ENCODE data around the gene ZBTB25.

The ZBTB25 gene

DNA sequence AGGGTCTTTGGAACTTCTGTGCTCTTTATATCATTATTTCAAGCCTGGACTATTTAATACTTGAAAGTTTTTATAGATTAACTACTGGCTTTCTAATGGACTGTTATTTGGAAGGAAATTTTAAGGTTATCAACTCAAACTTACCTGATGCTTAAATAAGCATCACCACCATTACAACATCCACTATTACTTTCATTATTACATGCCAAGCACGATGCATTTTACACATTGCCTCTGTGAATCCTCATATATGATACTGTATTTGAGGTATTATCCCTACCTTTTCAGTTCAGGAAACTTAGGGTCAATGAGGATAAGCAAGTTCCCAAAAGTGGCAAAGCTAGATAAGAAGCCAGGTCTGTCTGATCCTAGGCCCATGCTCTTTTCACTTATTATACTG is 13.3 kb upstream of the ZBTB25 start:
- FAIRE-seq = peak; percentile 97
- no peak for DNase-seq (ENCODE audit: insufficient read length, low spot score)

DNA sequence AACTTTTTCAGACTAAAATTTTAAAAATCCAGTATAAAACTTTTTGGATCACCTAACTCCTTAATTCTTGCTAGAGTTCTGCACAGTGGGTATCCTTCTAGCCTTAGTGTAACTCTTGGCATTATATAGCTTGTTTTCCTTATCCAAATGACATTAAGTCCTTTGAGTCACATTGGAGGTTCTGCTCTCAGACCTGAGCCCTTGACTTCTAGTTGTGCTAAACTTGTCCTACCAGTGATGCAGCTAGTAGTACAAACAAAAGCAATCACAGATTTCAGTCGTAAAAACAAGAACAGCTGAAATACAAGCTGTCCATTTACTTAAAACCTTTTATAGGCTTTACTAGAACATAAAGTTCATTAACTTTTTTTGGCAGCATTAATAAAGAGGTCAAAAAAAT is 11.4 kb upstream of the ZBTB25 start:
- no peak for DNase-seq (ENCODE audit: insufficient read length, low spot score)
- peak; percentile 86 for FAIRE-seq

DNA sequence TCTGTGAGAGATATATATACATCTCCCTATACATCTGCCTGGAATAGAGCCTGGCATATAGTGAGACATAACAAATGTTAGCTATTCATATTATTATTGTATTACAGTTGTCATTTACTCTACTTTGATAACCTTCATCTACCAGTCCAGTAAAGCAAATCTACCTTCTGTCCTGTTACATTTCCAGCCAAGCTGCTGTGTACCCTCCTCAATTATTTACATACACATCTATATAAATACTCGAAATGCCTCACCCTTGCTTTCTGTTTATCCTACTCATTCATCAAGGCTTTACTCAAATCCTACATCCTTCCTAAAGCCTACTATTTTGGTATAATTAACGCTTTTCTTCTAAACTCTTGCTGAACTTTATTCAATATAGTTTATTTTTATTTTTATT is 9.6 kb upstream of the ZBTB25 start:
- no peak for FAIRE-seq
- no peak for DNase-seq (ENCODE audit: insufficient read length, low spot score)

DNA sequence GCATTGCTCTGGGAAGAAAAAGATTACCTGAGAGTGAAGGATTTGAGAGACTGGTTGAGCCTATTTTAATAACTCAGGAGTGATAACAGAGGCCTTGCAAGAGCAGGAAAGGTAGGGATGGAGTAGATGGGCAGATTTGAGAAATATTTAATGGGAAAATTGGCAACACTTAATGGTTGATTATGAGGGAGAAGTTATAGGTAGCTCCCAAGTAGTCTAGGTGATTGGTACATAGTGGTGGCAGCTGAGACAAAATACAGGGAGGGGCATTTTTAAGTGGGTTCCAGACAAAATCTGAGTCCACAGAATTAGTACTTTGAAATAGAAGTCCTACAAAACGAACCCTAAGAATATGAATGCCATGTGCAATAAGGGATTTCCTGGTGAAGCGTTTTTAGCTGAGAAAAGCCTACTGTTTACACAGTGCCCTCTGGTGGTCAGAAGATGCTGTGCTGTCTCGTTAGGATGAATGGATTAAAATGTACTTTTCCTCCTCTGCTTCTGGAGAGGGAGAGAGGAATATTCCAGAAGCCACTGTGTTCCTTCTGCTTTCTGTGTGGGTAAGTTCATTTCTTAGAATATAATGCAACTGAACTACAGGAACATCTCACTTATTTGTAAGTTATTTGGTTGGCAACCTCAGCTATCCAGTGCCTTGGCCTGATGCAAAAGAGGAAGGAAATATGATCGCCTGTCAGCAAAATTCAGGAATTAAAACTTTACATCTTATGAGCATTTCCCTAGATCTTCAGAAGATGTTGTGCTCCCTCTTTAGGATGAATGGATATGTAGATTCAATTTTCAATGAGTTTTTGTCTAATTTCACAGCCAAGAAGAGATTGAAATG is 7.4 kb upstream of the ZBTB25 start:
- peak; percentile 99 for FAIRE-seq

DNA sequence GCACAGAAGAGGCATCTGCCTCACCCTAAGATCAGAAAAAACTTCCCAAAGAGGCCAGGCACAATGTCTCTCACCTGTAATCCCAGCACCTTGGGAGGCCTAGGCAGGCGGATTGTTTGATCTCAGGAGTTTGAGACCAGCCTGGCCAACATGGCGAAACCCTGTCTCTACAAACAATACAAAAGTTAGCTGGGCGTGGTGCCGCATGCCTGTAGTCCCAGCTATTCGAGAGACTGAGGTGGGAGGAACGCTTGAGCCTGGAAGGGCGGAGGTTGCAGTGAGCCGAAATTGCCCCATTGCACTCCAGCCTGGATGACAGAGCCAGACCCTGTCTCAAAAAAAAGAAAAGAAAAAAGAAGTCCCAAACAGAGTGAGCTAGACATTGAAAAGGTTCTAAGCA is 5.4 kb upstream of the ZBTB25 start:
- DNase-seq (ENCODE audit: insufficient read length, low spot score) = no peak
- no peak for FAIRE-seq

More for the DNA sequence above, 7.4 kb upstream of the ZBTB25 start:
- DNase-seq (ENCODE audit: insufficient read length, low spot score) = peak; percentile 90

DNA sequence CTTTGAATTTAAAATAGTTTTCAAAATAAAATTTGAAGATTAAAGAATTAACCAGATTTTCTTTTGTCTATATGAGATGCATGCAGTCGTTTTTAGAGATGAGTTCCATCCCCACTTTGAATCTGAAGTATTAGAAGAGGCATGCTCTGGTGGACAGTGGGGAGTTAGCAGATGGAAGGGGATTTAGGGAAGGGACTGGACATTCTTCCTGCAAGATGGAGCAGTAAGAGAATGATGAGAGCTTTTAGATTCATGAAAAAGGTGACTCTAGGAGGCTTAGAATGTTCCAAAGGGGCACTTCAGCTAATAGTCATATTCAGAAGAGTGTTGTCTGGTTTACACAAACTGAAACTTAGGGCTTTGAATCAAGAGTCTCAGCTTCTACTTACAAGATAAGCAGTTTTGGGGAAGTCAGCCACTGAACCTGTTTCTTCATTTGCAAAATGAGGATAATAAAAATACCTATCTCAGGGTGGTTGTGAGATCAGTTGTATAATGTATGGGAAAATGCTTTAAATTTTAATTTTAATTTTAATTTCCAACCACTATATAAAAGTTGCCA is 4.7 kb upstream of the ZBTB25 start:
- FAIRE-seq (peak; percentile 80), DNase-seq (ENCODE audit: insufficient read length, low spot score) (no peak)

DNA sequence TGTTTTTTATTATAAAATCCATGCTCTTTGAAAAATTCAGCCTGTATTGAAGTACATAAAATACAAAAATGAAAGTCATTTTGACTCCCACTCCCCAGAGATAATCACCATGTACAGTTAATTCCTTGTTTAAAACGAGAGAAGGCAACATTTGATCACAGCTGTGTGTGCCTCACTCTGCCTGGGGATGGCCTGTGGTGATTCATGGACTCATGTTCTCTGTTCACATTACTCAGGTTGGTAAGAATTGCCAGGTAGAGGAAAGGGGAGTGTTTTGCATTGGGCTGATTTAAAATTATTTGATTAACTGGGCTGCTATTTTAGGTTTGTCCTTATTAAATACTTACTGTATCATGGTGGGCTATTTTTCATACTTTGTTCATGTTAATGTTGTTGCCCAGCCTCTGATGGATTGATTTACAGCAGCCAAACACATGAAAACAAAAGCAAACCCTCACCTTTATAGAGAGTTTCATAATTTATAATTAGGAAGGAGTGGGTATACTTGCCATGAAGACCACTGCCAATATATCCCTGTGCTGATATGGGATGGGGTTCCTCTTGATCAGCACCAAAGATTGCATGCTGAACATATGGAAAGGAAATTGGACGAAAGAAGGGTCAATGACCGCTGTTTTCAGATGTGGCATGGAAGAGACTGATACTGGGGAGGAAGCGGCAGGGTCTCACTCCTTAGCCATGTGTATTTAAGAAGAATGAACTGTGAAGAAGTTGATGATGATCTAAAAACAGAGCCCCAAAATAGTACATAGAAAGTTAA is 3.9 kb upstream of the ZBTB25 start:
- peak; percentile 57 for DNase-seq (ENCODE audit: insufficient read length, low spot score)
- FAIRE-seq = peak; percentile 93

DNA sequence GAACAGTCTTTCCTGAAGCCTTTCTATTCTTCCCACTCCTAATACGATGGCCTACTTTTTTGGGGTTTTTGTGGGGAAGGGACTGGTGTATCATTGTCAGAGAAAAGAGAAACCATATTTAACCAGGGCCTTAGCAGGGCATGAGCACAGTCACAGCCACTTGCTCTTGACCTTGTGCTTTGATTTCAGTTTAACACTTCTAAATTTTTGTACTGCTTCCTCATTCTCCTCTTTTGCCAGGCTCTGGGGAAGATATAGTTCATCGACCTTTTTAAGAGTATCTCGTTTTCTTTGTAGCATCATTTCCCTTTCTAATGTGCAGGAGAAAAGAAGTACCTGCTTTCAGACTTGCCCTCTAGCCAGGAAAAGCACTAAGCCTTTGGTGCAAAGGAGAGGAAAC is 3.1 kb upstream of the ZBTB25 start:
- no peak for DNase-seq (ENCODE audit: insufficient read length, low spot score)
- FAIRE-seq = no peak

DNA sequence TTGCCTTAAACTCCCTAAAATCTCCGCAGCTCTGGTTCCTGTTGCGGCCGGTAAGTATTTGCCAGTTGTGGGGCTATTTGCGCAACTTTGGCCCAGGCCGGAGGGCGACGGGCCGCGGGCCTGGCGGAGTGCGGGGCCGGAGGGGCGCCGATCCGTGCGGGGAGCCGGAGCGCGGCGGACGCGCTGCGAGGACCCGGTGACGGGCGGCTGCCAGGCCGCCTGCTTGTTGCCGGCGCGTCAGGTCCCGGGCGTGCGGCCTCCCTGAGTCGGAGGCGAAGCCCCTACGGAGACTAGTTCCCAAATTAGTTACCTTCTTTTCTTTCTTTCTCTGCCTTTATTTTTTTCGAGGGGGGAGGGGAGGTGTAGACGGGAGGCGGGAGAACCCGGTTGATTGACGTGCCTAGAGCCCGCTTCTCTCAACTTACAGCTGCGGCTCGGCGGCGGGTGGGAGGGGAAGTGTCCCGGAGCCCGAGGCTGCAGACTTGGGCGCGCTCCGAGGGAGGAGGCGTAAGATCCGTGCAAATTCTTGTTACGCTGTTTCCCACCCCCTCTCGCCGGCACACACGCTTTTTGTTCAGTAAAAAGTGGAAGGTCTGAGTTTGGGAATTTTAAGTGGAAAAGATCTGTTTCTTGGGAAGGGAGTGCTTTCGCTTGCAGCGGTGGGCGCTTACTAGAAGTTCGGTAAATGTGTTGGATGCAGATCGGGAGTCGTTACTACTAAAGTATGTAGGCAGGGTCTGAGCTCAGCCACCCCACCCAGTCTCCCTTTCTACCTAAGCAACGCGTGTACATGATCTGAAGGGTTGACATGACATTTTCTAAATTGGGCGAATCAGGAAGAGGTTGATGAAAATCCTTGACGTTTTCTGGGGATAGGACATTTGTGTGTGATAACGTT is 1.5 kb upstream of the ZBTB25 start:
- FAIRE-seq (no peak), DNase-seq (ENCODE audit: insufficient read length, low spot score) (peak; percentile 99)

DNA sequence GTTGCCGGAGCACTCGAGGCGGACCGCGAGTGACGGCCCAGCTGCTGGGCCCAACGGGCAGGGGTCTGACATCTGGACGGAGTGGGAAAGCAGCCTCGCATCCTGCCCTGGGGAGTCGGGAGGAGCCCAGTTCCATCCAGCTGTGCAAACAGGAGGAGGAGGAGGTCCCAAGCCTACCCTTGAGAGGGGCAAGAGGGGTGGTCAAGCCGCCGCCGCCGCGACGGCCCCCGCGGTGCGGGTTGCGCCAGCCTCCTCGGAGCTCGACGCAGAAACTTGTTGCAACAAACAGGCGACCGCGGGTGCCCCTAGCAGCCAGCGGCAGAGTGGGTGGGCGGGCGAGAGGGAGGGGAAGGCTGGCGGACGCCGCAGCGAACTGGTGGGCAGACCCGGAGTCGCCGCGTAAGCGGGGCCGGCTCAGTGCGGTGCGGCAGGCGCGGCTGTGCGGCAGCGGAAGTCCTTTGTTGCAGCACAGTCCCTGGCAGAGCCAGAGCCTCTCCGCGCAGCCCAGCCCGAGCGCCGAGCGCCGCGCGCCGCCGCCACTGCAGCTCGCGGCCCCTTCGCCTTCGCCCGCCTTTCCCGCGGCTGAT is 765 bp upstream of the ZBTB25 start, which contains the start of gene ZBTB1:
TSS of gene ZBTB1 (plus strand) at position 461 of the 587 bp plus-strand sequence. CDS start 16,735 bp downstream, outside the sequence.
- FAIRE-seq = no peak
- DNase-seq (ENCODE audit: insufficient read length, low spot score) = peak; percentile 87

DNA sequence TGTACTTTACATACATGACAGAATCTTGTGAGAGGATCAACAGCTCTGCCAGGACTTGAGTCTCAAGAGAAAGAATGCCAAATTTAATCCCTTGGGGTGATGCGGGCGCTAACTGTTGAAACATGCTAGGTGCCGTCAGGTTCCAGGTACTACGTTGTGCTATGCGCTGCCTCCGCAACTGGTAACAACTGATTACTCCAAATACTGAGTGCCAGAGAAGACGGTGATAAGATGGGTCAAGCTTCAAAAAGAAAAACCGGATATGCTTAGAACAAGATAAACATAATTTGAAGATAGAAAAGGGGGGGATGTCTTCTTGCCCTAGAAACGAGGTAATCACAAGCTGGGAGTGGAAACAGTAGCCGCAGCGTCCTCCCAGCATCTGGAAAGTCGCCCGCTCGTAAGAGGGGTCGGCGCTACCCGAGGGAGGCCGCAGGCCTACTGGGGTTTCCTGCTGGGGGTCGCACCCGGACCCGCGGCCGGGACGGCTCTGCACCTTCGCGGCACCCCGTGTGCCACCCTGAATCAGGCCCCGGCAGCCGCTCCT is 678 bp downstream of the ZBTB25 start:
- FAIRE-seq (no peak), DNase-seq (ENCODE audit: insufficient read length, low spot score) (no peak)

DNA sequence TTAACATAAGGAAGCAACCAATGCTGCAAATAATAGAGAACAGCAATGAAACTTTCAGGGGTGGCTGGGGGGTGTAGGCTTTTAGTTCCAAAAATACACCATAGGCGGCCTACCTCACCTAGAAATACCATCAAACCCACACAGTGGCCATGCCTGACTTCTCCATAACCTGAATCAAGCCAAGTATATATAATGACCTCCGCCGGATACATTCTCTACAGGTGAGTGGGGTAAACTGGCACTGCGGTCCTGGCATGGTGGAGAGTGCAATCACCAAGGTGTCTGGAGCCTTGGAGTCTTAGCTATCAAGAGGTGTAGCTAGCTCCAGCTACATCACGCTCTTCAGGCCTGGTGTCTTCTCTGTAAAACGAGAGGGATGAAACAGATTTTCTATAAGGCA is 1.2 kb downstream of the ZBTB25 start:
- DNase-seq (ENCODE audit: insufficient read length, low spot score) (no peak), FAIRE-seq (no peak)

DNA sequence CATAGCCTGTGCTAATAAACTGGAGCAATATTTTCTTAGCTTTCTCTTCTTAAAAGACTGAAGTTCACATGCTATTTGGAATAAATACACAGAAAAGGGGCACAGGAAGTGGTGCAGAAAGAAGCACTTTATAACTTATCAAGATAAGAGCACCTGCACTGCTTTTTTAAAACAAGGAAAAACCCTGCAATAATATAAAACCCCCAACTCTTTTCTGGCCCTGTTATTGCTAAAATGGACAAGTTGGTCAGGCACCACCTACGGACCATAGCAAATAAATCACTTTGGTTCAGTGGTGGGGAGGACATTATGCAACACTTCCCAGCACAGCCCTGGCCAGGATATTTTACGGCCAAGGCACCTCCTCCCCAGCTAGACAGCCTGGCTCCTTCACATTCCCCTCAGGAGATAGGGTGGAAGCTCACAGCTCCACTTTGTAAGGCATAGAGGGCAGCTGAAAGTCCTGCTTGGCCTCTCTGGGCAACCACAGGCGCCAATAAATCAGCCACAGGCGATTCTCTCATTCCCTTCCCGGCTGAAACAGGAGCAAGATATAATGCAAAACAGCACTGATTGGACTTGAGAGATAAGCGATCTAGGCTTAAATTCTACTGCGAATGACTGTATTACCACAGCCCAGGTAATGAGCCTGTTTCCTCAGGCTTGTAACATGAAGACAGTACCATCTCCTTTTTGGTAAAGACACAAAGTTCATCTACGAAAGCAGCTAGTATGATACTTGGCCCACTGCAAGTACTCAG is 2.0 kb downstream of the ZBTB25 start:
- FAIRE-seq (peak; percentile 99), DNase-seq (ENCODE audit: insufficient read length, low spot score) (peak; percentile 94)

DNA sequence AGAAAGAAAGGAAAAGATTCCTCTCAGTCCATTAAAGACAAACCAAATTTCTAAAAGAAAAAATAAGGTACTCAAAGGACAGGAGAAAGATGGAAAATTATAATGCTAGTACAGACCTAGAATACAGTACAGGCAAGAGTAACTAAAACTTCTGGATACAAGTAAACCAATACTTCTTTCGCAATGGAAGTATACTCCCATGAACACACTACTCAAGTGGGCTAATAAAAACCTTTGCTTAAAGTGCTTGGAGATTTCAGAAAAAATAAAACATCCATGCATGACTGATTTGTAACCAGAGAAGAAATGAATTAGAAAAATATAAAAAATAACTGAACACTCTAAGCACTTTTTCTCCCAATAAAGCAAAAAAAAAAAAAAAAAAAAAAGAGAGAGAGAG is 3.5 kb downstream of the ZBTB25 start:
- no peak for DNase-seq (ENCODE audit: insufficient read length, low spot score)
- no peak for FAIRE-seq

DNA sequence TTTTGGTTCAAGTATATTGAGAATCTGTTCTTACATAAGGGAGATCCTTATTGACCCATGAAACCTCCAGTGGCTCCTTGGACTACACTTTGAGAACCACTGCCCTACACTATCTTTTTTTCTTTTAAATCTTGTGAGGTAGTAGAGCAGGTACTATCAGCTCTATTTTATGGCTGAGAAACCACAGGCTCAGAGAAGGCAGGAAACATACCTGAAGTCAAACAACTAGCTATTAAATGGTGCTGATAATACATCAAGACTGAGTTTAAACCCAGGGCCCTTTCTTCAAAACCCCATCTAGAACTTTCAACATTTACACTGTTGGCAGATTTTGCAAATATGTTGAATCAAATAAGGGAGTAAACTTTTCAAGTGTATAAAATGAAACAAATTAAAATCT is 6.9 kb downstream of the ZBTB25 start:
- DNase-seq (ENCODE audit: insufficient read length, low spot score) (no peak), FAIRE-seq (peak; percentile 64)

DNA sequence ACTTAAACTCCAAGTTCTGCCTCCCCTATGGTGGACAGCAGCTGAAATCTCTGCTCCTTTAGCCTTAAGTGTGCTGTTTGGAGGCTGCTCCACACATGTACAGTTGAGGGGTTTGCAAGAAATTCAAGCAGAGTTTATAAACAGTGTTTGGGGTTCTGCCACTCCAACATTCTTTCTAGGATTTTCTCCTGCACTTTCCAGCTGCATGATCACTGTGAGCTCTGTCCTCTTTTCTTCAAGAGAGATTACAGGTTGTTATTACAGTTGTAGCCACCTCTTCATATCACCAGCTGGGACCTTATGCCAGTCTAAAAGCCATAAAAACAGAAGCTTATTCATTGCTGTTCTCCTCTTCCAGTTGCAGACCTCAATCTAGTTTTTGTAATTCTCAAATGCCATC is 8.4 kb downstream of the ZBTB25 start:
- DNase-seq (ENCODE audit: insufficient read length, low spot score) (no peak), FAIRE-seq (peak; percentile 77)

DNA sequence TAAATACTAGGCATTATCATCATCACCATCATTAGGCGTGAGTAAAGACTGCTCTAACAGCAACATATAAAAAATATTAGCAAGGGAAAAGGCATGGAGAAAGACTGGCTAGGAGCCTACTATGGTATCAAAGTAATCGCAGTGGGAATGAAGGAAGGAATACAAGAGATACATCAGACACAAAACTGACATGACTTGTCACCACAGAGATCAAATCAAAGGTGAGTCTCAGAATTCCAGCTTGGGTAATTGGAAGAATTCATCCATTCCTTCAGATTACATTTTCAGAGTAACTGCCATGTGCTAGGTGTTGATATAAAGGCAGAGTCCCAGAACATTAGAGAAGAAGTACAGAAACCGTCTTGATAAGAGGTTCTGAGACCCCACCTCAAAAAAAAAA is 10.2 kb downstream of the ZBTB25 start:
- FAIRE-seq (peak; percentile 97), DNase-seq (ENCODE audit: insufficient read length, low spot score) (no peak)

DNA sequence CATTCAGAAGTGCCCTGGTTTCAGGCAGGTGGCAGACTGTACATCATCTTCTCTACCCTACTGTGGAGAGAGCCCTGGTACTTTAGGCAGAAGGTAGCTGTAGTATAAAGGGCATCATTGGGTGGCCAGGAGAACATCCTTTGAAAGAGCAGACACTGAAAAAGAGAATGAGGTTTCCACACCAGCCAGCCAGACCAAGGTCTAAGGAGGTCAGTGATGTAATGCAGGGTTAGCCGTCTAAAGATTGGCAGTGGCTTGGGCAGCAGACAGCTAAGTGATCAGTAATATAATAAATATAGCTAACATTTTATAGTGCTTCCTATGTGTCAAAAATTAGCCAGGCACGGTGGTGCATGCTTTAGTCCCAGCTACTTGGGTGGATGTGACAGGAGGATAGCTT is 12.0 kb downstream of the ZBTB25 start:
- DNase-seq (ENCODE audit: insufficient read length, low spot score) = no peak
- FAIRE-seq = peak; percentile 92

DNA sequence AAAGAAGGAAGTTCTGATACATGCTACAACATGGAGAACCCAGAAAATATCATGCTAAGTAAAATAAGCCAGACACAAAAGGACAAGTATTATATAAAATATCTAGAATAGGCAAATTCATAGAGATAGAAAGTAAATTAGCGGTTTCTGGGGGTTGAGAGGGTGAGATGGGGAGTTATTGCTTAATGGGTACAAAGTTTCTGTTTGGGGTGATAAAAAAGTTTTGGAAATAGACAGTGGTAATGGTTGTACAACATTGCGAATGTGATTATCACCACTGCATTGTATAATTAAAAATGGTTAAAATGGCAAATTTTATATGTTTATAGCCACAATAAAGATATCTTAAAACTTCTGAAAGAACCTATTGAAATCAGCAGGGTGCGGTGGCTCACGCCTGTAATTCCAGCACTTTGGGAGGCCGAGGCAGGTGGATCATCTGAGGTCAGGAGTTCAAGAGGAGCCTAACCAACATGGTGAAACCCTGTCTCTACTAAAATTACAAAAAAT is 15.0 kb downstream of the ZBTB25 start:
- FAIRE-seq = no peak
- no peak for DNase-seq (ENCODE audit: insufficient read length, low spot score)
